ENCODE measurements around the gene SP100.
"Not testable (repeated sequence)": the region's sequence is repeated elsewhere in the genome, so short reads cannot be mapped to it uniquely, and the experiment has no call there.

The SP100 gene

GRCh38 chr2:230416061-230416721, at the start of gene SP100:
SP100 (plus strand) TSS chr2:230416201; CDS start chr2:230416297, 96 bp downstream.
- DNase-seq (ENCODE audit: extremely low read depth in 1 of 2, low read depth in 1 of 2) = peak; percentile 54 to 55

DNA sequence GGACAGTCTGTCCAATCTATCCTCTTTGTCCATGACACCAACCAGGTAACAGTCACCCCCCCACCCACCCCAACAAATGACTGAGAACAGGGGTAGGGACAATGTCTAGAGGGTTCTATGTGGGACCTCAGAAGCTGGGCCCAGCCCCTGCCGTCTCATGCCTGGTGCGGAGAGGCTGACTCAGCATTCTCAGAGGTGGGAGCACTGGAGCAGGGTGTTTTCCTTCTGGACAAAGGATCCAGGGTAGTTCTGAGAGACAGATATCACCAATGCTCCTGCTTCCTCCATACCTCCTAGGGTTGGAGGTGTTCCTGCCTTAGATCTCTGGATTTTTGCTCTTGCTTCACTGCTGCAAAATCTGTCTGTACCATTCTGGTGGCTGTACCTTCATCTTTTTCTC, 33.9 kb upstream of the SP100 start:
- no peak for DNase-seq (ENCODE audit: extremely low read depth in 1 of 2, low read depth in 1 of 2)

DNA sequence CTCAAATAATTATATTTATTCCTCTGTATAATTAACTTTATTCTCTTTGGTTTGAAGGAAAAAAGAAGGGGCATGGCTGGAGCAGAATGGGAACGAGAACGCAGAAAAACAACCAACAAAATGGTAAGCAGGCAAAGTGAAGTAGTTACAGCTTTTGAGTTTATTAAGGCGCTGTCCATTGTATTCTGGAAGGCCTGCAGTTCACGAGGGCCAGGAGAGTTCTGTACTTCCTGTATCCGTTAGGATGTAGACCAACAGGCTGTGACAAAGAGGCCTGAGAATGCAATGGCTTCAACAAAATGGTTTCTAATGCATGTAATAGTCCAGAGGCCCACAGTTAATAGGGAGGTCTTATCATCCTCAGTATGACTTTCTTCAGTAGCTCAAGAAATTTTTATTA, 32.5 kb upstream of the SP100 start:
- no peak for DNase-seq (ENCODE audit: extremely low read depth in 1 of 2, low read depth in 1 of 2)

- no peak for DNase-seq (ENCODE audit: extremely low read depth in 1 of 2, low read depth in 1 of 2)
Measured at GRCh38 chr2:230384986-230385385, 31.0 kb upstream of the SP100 start.

DNA sequence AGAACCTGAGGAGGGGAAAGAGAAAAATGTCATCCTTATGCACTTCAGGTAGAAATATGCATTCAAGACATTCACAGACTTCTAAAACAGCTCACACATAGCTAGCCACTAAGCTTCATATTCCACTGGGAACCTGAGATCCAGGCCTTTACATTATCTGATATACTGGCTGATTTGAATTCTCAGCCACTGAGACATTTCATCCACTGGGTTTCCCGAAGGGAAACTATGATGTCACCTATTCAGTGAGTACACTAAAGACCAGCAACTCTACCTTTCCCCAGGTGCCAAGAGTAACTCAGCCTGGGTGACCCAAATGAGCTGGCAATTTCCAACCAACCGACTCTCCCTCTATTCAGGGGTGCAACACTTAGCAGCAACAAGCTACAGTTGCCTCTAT, 21.7 kb upstream of the SP100 start:
- no peak for DNase-seq (ENCODE audit: extremely low read depth in 1 of 2, low read depth in 1 of 2)

GRCh38 chr2:230398698-230399097, 17.3 kb upstream of the SP100 start:
- DNase-seq (ENCODE audit: extremely low read depth in 1 of 2, low read depth in 1 of 2) = not testable (repeated sequence)

DNA sequence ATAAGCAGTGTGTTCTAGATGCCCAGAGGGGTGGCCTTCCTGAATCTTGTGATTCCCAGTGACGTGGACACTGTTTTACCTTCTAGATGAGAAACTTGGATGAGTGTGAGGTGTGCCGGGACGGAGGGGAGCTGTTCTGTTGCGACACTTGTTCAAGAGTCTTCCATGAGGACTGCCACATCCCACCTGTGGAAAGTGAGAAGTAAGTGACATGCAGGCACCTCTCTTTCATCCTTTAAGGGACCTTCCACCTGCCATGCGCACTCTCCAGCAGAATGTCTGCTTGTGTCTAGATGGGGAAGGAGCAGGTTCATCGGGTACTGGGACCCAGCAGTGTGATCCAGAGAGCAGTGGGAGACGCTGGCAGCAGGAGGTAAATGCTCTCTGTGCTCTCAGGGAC, 16.0 kb upstream of the SP100 start:
- DNase-seq (ENCODE audit: extremely low read depth in 1 of 2, low read depth in 1 of 2) = no peak

DNA sequence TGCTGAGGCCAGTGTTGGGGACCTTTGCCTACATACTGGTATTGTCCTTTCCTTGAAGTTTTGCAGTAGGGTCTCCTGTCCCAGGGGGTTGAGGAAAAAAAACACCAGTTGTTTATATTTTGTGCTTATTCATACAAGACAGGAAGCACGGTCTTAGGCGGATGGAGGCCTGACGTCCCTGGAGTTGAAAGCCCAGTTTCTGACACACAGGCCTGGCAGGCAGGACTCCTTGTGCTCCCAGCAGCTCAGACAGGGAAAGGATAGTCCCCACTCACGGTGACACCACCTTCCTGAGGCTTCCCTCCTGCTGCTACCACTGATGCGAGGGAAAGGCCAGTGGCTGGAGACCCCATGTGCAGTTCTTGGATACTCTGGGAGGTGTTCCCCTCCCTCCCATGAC, 15.5 kb upstream of the SP100 start:
- no peak for DNase-seq (ENCODE audit: extremely low read depth in 1 of 2, low read depth in 1 of 2)

- DNase-seq (ENCODE audit: extremely low read depth in 1 of 2, low read depth in 1 of 2) = not testable (repeated sequence)
Measured at GRCh38 chr2:230401026-230401425, 15.0 kb upstream of the SP100 start.

GRCh38 chr2:230403746-230404145, 12.3 kb upstream of the SP100 start:
- no peak for DNase-seq (ENCODE audit: extremely low read depth in 1 of 2, low read depth in 1 of 2)

GRCh38 chr2:230405824-230406223, 10.2 kb upstream of the SP100 start:
- DNase-seq (ENCODE audit: extremely low read depth in 1 of 2, low read depth in 1 of 2) = no peak

GRCh38 chr2:230408244-230408842, 7.7 kb upstream of the SP100 start:
- no peak for DNase-seq (ENCODE audit: extremely low read depth in 1 of 2, low read depth in 1 of 2)

- DNase-seq (ENCODE audit: extremely low read depth in 1 of 2, low read depth in 1 of 2) = not testable (repeated sequence)
Measured at GRCh38 chr2:230409316-230409715, 6.7 kb upstream of the SP100 start.

DNA sequence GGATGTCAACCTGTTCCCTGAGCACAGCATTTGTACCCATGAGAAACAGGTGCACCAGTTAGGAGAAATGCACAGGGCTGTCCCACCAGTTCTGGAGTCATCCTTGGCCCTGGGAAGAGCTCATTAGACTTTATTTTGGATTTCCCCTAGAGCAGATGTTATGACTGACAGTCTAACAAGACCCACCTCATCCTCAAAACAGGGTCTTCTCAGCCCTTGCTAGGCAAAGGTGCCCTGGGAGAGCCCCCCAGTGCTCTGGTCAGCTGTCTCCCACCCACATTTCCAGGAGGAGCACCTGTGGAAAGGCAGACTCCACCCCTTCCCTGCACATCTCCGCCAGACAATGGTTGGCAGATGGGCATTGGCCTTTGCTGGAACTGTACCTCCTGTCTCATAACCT, 5.7 kb upstream of the SP100 start:
- no peak for DNase-seq (ENCODE audit: extremely low read depth in 1 of 2, low read depth in 1 of 2)

DNA sequence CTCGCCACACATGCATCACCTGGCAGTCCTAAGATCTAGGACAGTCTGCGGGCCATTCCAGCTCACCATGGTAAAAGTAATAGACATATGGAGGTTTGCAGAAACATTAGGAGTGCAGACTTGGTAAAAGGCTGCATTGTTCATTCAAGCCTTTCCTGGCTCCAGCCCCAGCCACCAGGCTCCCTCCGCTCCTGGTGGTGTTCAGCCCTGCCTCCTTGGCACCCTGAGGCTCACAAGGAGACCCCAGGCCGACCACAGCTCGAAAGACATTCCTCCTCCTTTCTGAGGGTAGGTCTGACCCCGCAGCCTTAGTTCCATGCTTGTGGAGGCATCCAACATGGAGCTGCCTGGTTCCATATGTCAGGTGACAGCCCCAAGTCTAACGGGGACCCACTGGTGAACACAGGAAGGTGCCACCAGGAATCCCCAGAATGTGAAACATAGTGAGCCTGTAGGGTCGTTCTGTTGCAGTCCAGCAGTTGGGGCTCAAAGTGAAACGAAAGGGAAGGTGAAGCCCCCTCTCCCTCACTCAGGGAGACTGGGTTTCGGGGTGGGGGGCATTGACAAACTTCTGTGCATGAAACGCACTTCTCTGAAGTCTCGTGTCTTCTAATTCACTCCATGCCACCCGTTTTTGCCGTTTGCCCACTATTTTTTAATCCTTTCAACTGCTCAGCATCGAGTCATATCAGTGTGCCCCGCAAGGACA, 5.0 kb upstream of the SP100 start:
- DNase-seq (ENCODE audit: extremely low read depth in 1 of 2, low read depth in 1 of 2) = no peak

GRCh38 chr2:230411570-230412370, 4.2 kb upstream of the SP100 start:
- DNase-seq (ENCODE audit: extremely low read depth in 1 of 2, low read depth in 1 of 2) = peak in 1 of 2 donors; percentile 29

- no peak for DNase-seq (ENCODE audit: extremely low read depth in 1 of 2, low read depth in 1 of 2)
Measured at GRCh38 chr2:230412371-230412711, 3.7 kb upstream of the SP100 start.

DNA sequence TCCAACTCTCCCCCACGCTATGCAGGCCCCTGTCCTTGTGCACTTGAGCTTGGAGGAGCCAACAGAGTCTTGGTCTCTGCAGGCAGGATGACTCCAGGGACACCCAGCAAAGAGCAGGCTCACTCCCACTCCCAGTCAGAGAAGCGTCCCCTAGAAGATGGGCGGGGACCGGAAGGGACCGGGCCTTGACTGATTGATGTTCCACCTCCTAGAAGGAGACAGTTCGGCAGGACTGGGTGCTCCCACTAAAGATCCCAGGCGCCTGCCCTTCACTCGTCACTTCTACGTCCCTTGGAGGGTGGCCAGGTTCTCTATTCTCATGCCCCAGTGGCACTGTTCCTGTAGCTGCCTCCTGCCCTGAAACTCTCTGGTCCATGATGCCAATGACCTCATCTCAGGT, 3.2 kb upstream of the SP100 start:
- DNase-seq (ENCODE audit: extremely low read depth in 1 of 2, low read depth in 1 of 2) = no peak

DNA sequence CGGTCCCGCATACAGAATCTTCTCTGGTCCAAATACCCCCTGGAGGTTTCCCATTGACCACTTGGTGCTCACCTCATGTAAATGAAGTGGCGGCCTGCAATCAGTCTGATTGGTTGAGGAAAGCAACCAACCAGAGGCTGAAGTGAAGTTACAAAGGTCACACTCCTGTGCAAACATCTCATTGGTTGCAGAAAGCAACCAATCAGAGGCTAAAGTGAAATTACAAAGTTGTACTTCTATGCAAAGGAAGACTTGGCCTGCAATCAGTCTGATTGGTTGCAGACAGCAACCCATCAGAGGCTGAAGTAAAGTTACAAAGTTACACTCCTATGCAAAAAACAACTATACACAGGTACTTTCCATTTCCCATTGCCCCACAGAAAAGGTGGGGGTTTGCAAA, 2.5 kb upstream of the SP100 start:
- DNase-seq (ENCODE audit: extremely low read depth in 1 of 2, low read depth in 1 of 2) = no peak

DNA sequence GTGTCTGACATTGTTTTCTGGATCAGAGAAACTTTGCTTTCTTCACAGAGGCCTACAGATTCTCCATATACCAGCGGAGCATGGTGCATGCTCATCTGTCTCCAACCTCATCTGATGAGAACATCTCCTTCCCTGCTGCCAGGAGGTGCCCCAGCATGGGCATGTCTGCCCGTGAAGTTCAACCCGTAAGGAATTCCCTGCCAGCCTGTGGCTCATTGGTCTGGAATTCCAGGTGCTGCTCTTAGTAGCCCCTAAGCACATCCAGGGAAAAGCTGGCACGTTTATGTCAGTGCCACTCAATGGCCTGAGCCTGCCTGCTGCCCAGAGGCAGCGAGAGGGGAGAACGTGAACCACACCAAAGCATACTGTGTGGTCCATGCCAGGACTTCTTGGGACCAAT, 1.7 kb upstream of the SP100 start:
- DNase-seq (ENCODE audit: extremely low read depth in 1 of 2, low read depth in 1 of 2) = no peak

GRCh38 chr2:230417436-230417835, 1.4 kb downstream of the SP100 start:
- DNase-seq (ENCODE audit: extremely low read depth in 1 of 2, low read depth in 1 of 2) = no peak

Measured in activated CD8-positive, alpha-beta memory T cell treated with anti-CD3 and anti-CD28 coated beads for 1 hour (primary cell).